ENCODE measurements around the gene FASTK.
A peak's percentile ranks its signal among the peaks of the same experiment; 100 is the strongest.

The FASTK gene

GRCh38 chr7:151118108-151119054 is 37.8 kb upstream of the FASTK start:
- no peak for DNase-seq

- no peak for DNase-seq
Observed at GRCh38 chr7:151117565-151117964, 37.0 kb upstream of the FASTK start.

GRCh38 chr7:151116603-151117440 is 36.2 kb upstream of the FASTK start:
- no peak for DNase-seq

- DNase-seq = no peak
Observed at GRCh38 chr7:151115836-151116418, 35.3 kb upstream of the FASTK start.

- no peak for DNase-seq
Observed at GRCh38 chr7:151115121-151115835, 34.7 kb upstream of the FASTK start.

GRCh38 chr7:151114151-151115090 is 33.8 kb upstream of the FASTK start:
- DNase-seq = no peak

GRCh38 chr7:151113344-151114150 is 32.9 kb upstream of the FASTK start:
- DNase-seq = no peak

- DNase-seq = peak in 47 of 56 donors; percentile 17 to 83 (median 54)
Observed at GRCh38 chr7:151110941-151111645, 30.5 kb upstream of the FASTK start.

GRCh38 chr7:151110236-151110940 is 29.8 kb upstream of the FASTK start:
- DNase-seq = no peak

GRCh38 chr7:151109094-151110048 is 28.8 kb upstream of the FASTK start:
- no peak for DNase-seq

- DNase-seq = no peak
Observed at GRCh38 chr7:151107882-151108281, 27.3 kb upstream of the FASTK start.

- no peak for DNase-seq
Observed at GRCh38 chr7:151104411-151105235, 24.0 kb upstream of the FASTK start.

- DNase-seq = no peak
Observed at GRCh38 chr7:151103973-151104372, 23.4 kb upstream of the FASTK start.

GRCh38 chr7:151102991-151103390 is 22.4 kb upstream of the FASTK start:
- no peak for DNase-seq

GRCh38 chr7:151101621-151102396 is 21.2 kb upstream of the FASTK start:
- DNase-seq = no peak

Data from nucleus accumbens (tissue), 56 donors.